IMR-90 (cell line): Measurements from ENCODE around the gene SDR9C7. TPM values are rescaled to one million over a fixed set of nuclear protein-coding genes. Genes with fewer than 3 reads are reported as not detected.

Source experiments
- ATAC-seq: fragments of 200-7000 bp; cut with Tn5 transposase; 2 replicates; pipeline ENCODE4 v1.9.1; 2020; ENCODE audit warnings: low read depth, mild to moderate bottlenecking, moderate library complexity
- BruUV-seq: library from RNA; stranded (reverse); fragments of 400-500 nt; replicated peaks from 2 replicates; lab custom pipeline; 2021; lab: Mats Ljungman, UMichigan
- CTCF ChIA-PET: fragments of 300-600 bp; formaldehyde crosslinking; extraction: SDS; loops from one replicate; lab custom pipeline; 2021; ENCODE audit warnings: antibody characterized with exemption; lab: Yijun Ruan, JAX
- POLR2A ChIA-PET: fragments of 300-600 bp; sonication (Branson Sonifier 250); formaldehyde crosslinking; loops from one replicate; lab custom pipeline; 2022; ENCODE audit warnings: antibody characterized with exemption; ENCODE audit not compliant: unreplicated experiment; lab: Charles Lee
- DNase-seq: peaks from one replicate; pipeline ENCODE4 v3.0.0; 2013
- H2AFZ ChIP-seq: replicated peaks from 2 replicates; pipeline ENCODE3; 2013; ENCODE audit warnings: low read length, mild to moderate bottlenecking; ENCODE audit not compliant: poor library complexity
- H2AK5ac ChIP-seq: 2 replicates; pipeline ENCODE4 v1.6.1; 2013; ENCODE audit warnings: low read depth, low read length, inconsistent platforms
- H2AK9ac ChIP-seq: replicated peaks from 2 replicates; pipeline ENCODE3; 2013; ENCODE audit warnings: mild to moderate bottlenecking, low read depth, low read length, moderate library complexity; ENCODE audit not compliant: poor library complexity
- H2BK120ac ChIP-seq: 2 replicates; pipeline ENCODE4 v1.6.1; 2013; ENCODE audit warnings: low read depth, low read length, inconsistent platforms
- H2BK15ac ChIP-seq: 3 replicates; pipeline ENCODE4 v1.6.1; 2013; ENCODE audit warnings: low read depth, low read length, inconsistent platforms
- H2BK20ac ChIP-seq: 2 replicates; pipeline ENCODE4 v1.6.1; 2013; ENCODE audit warnings: low read depth, mild to moderate bottlenecking, inconsistent platforms, low read length, moderate library complexity
- H2BK5ac ChIP-seq: 2 replicates; pipeline ENCODE4 v1.6.1; 2013; ENCODE audit warnings: mild to moderate bottlenecking, low read depth, low read length, inconsistent platforms; ENCODE audit not compliant: poor library complexity, severe bottlenecking
- H3K14ac ChIP-seq: replicated peaks from 2 replicates; pipeline ENCODE4 v1.6.1; 2013; ENCODE audit warnings: low read depth, low read length, inconsistent platforms
- H3K18ac ChIP-seq: 2 replicates; pipeline ENCODE4 v1.6.1; 2013; ENCODE audit warnings: low read depth, low read length, control low read depth
- H3K23ac ChIP-seq: 2 replicates; pipeline ENCODE4 v1.6.1; 2013; ENCODE audit warnings: low read depth, low read length, inconsistent platforms
- H3K27ac ChIP-seq: 2 replicates; pipeline ENCODE4 v1.5.1; 2013; ENCODE audit warnings: mild to moderate bottlenecking, control low read depth, low read length; ENCODE audit not compliant: insufficient read depth
- H3K27me3 ChIP-seq: 2 replicates; pipeline ENCODE4 v1.6.1; 2013; ENCODE audit warnings: low read length; ENCODE audit not compliant: control insufficient read depth, insufficient read depth
- H3K36me3 ChIP-seq: 2 replicates; pipeline ENCODE4 v1.6.1; 2013; ENCODE audit warnings: low read length, mixed read lengths; ENCODE audit not compliant: control insufficient read depth, insufficient read depth
- H3K4ac ChIP-seq: 2 replicates; pipeline ENCODE4 v1.6.1; 2013; ENCODE audit warnings: low read depth, low read length, inconsistent platforms
- H3K4me1 ChIP-seq: 2 replicates; pipeline ENCODE4 v1.6.1; 2013; ENCODE audit warnings: low read length, mixed read lengths; ENCODE audit not compliant: control insufficient read depth, insufficient read depth
- H3K4me2 ChIP-seq: 2 replicates; pipeline ENCODE4 v1.6.1; 2013; ENCODE audit warnings: low read depth, mild to moderate bottlenecking, control low read depth, low read length, moderate library complexity
- H3K4me3 ChIP-seq: 2 replicates; pipeline ENCODE4 v1.5.1; 2013; ENCODE audit warnings: low read depth, mild to moderate bottlenecking, control low read depth, low read length, moderate library complexity; ENCODE audit not compliant: insufficient read depth
- H3K56ac ChIP-seq: 2 replicates; pipeline ENCODE4 v1.6.1; 2013; ENCODE audit warnings: low read length, inconsistent platforms; ENCODE audit not compliant: insufficient read depth; ENCODE audit errors: extremely low read depth
- H3K79me1 ChIP-seq, 2 experiments: 2 replicates each; pipeline ENCODE4 v1.6.1; 2013; ENCODE audit warnings: low read length in 2 of 2, inconsistent platforms in 1 of 2, low read depth in 1 of 2
- H3K9ac ChIP-seq: 2 replicates; pipeline ENCODE4 v1.6.1; 2013; ENCODE audit warnings: low read depth, low read length, control low read depth
- H3K9me1 ChIP-seq: 2 replicates; pipeline ENCODE4 v1.6.1; 2013; ENCODE audit warnings: low read length, inconsistent platforms; ENCODE audit not compliant: insufficient read depth
- H3K9me3 ChIP-seq: 2 replicates; pipeline ENCODE4 v1.6.1; 2013; ENCODE audit warnings: low read length; ENCODE audit not compliant: control insufficient read depth, insufficient read depth
- H4K20me1 ChIP-seq: 2 replicates; pipeline ENCODE4 v1.6.1; 2013; ENCODE audit warnings: low read length, inconsistent platforms; ENCODE audit not compliant: insufficient read depth
- H4K5ac ChIP-seq: 2 replicates; pipeline ENCODE4 v1.6.1; 2013; ENCODE audit warnings: mild to moderate bottlenecking, low read depth, low read length, control low read depth
- H4K8ac ChIP-seq, 2 experiments: 2 replicates each; pipeline ENCODE4 v1.6.1; 2013; ENCODE audit warnings: low read depth in 2 of 2, low read length in 2 of 2, control low read depth in 1 of 2, inconsistent platforms in 1 of 2
- H4K91ac ChIP-seq: 2 replicates; pipeline ENCODE4 v1.6.1; 2013; ENCODE audit warnings: low read depth, low read length, inconsistent platforms; ENCODE audit not compliant: insufficient read depth
- BHLHE40 ChIP-seq: fragments of 150-350 bp; IDR thresholded peaks from 2 replicates; pipeline ENCODE4 v1.6.1; 2016; ENCODE audit warnings: mild to moderate bottlenecking, low read depth, low read length
- CEBPB ChIP-seq: IDR thresholded peaks from 2 replicates; pipeline ENCODE4 v1.6.1; 2012; ENCODE audit warnings: low read depth, low read length, improper control_type of control experiment
- CHD1 ChIP-seq: IDR thresholded peaks from 2 replicates; pipeline ENCODE4 v1.6.1; 2012; ENCODE audit warnings: low read depth, low read length, improper control_type of control experiment
- CTCF ChIP-seq: conservative IDR thresholded peaks from 2 replicates; pipeline ENCODE4 v1.5.1; 2012; ENCODE audit warnings: mild to moderate bottlenecking, low read depth, low read length, improper control_type of control experiment
- ELK1 ChIP-seq: fragments of 150-350 bp; IDR thresholded peaks from 2 replicates; pipeline ENCODE4 v1.6.1; 2016; ENCODE audit warnings: low read depth, mild to moderate bottlenecking, low read length, moderate library complexity, borderline replicate concordance
- FOS ChIP-seq: fragments of 150-350 bp; IDR thresholded peaks from 2 replicates; pipeline ENCODE4 v1.6.1; 2016; ENCODE audit warnings: low read depth, low read length
- MAFK ChIP-seq: IDR thresholded peaks from 2 replicates; pipeline ENCODE4 v1.6.1; 2012; ENCODE audit warnings: low read depth, low read length, improper control_type of control experiment
- MAZ ChIP-seq: IDR thresholded peaks from 2 replicates; pipeline ENCODE4 v1.6.1; 2012; ENCODE audit warnings: low read depth, mild to moderate bottlenecking, low read length, improper control_type of control experiment, moderate library complexity, borderline replicate concordance
- MXI1 ChIP-seq: IDR thresholded peaks from 2 replicates; pipeline ENCODE4 v1.6.1; 2012; ENCODE audit warnings: low read depth, mild to moderate bottlenecking, low read length, moderate library complexity, borderline replicate concordance
- NFE2L2 ChIP-seq: fragments of 150-350 bp; IDR thresholded peaks from 2 replicates; pipeline ENCODE4 v1.6.1; 2016; ENCODE audit warnings: low read depth, mild to moderate bottlenecking, low read length
- POLR2A ChIP-seq: IDR thresholded peaks from 2 replicates; pipeline ENCODE4 v1.6.1; 2012; ENCODE audit warnings: mild to moderate bottlenecking, low read depth, low read length
- RAD21 ChIP-seq: IDR thresholded peaks from 2 replicates; pipeline ENCODE4 v1.6.1; 2012; ENCODE audit warnings: low read length, improper control_type of control experiment
- RCOR1 ChIP-seq: IDR thresholded peaks from 2 replicates; pipeline ENCODE4 v1.6.1; 2012; ENCODE audit warnings: mild to moderate bottlenecking, low read length, improper control_type of control experiment; ENCODE audit not compliant: insufficient replicate concordance
- RFX5 ChIP-seq: IDR thresholded peaks from 2 replicates; pipeline ENCODE4 v1.8.0; 2012; ENCODE audit warnings: low read depth, mild to moderate bottlenecking, low read length, moderate library complexity
- SMC3 ChIP-seq: fragments of 150-350 bp; IDR thresholded peaks from 2 replicates; pipeline ENCODE4 v1.6.1; 2016; ENCODE audit warnings: low read depth, mild to moderate bottlenecking, antibody characterized with exemption, low read length, moderate library complexity
- WGBS, 2 experiments: methylation state at CpG; one replicate each; pipeline versions ENCODE4 v1.1.5 to v1.1.7; 2013; ENCODE audit warnings: missing lambda C conversion rate in 2 of 2; ENCODE audit not compliant: insufficient read length in 1 of 2; ENCODE audit errors: extremely low coverage in 2 of 2; 5-methylcytosine and 5-hydroxymethylcytosine counted together
- dilution Hi-C: fragments of 300-500 bp; cut with HindIII; formaldehyde crosslinking; loops from one replicate; pipeline ENCODE4 v1.14.3; 2018; ENCODE audit warnings: low sequenced_read_pairs; ENCODE audit not compliant: unreplicated experiment
- in situ Hi-C: fragments of 300-500 bp; cut with MboI; formaldehyde crosslinking; loops from 3 replicates; pipeline ENCODE4 v1.14.3; 2019; ENCODE audit warnings: low sequenced_read_pairs, inconsistent platforms, mixed read lengths
- intact Hi-C: fragments of 100-400 bp; cut with micrococcal nuclease; formaldehyde crosslinking; loops from 2 replicates; pipeline ENCODE4 v1.10.0; 2022
- polyA plus RNA-seq, 3 experiments: library from polyadenylated mRNA; depleted of rRNA; stranded (reverse); fragments of >200 nt; gene quantifications; 2 replicates each; pipeline ENCODE4 v1.2.3, GENCODE V29; 2012; ENCODE audit warnings: low replicate concordance in 1 of 3
- total RNA-seq: library from RNA; depleted of rRNA; stranded (reverse); fragments of >200 nt; gene quantifications from 2 replicates; pipeline ENCODE4 v1.2.3, GENCODE V29; 2012
- TF ChIP-seq, protein P1 (sequence below): fragments of 150-350 bp; IDR thresholded peaks from 2 replicates; pipeline ENCODE4 v1.6.1; 2017; ENCODE audit warnings: mild to moderate bottlenecking, antibody characterized with exemption, low read length, low read depth

Gene SDR9C7
- total and polyA plus RNA-seq, 2 of the 4 experiments (the other 2 are of a cell fraction), result not detected

GRCh38 chr12:56980268-56980667 lies 46.1 kb upstream of the SDR9C7 start:
- TF ChIP-seq NFE2L2 (no peak), MAFK (no peak), ELK1 (no peak), BHLHE40 (no peak), RAD21 (no peak), POLR2A (no peak), RFX5 (no peak), CTCF (no peak), MAZ (no peak), RCOR1 (no peak), MXI1 (no peak), SMC3 (no peak), CEBPB (no peak), CHD1 (no peak), FOS (no peak)
- TF ChIP-seq, protein P1, sequence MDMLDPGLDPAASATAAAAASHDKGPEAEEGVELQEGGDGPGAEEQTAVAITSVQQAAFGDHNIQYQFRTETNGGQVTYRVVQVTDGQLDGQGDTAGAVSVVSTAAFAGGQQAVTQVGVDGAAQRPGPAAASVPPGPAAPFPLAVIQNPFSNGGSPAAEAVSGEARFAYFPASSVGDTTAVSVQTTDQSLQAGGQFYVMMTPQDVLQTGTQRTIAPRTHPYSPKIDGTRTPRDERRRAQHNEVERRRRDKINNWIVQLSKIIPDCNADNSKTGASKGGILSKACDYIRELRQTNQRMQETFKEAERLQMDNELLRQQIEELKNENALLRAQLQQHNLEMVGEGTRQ, result no peak
- H3K4ac ChIP-seq, result no peak overlapping the region
- no peak overlapping the region for H2AK9ac ChIP-seq
- no peak overlapping the region for H3K27ac ChIP-seq
- in situ Hi-C loops, result loop anchor here (25.0 kb wide), 1 partner anchor 468 kb away; the partner anchor contains the start of gene RBMS2
- H3K4me3 ChIP-seq, result no peak overlapping the region
- dilution Hi-C loops, result no loop called here
- no peak overlapping the region for H2AFZ ChIP-seq
- CTCF ChIA-PET, result no interaction called here
- H4K8ac ChIP-seq, result no peak overlapping the region
- no peak overlapping the region for H2BK5ac ChIP-seq
- WGBS, 2 experiments, result 53% methylated on average over 5 of the region's 6 CpGs; no CpG with 5 or more reads in 1 of the 2 experiments
- no peak overlapping the region for H2AK5ac ChIP-seq
- H4K20me1 ChIP-seq, result no peaks in the 10 kb centered on the region
- H3K18ac ChIP-seq, result no peak overlapping the region
- H4K91ac ChIP-seq, result no peak overlapping the region
- BruUV-seq, result no TSS peak
- H3K9me1 ChIP-seq, result no peaks in the 10 kb centered on the region
- no peak overlapping the region for H3K9ac ChIP-seq
- H3K23ac ChIP-seq, result no peak overlapping the region
- POLR2A ChIA-PET, result no interaction called here
- no peak for DNase-seq
- H3K27me3 ChIP-seq, result peaks cover 6% of the 10 kb centered on the region; the same call in 1 of the 2 replicates
- no peaks in the 10 kb centered on the region for H3K9me3 ChIP-seq
- no peak overlapping the region for H3K4me2 ChIP-seq
- H3K56ac ChIP-seq, result no peak overlapping the region
- no peak overlapping the region for H2BK120ac ChIP-seq
- H4K5ac ChIP-seq, result no peak overlapping the region
- intact Hi-C loops, result no loop called here
- no peak overlapping the region for H3K14ac ChIP-seq
- no peaks in the 10 kb centered on the region for H3K4me1 ChIP-seq
- ATAC-seq, result no peak
- H3K79me1 ChIP-seq, result no peaks in the 10 kb centered on the region
- no peak overlapping the region for H2BK15ac ChIP-seq
- H3K36me3 ChIP-seq, result no peaks in the 10 kb centered on the region
- H2BK20ac ChIP-seq, result no peak overlapping the region
